Lower leg skin (tissue), 3 donors: ENCODE measurements around the gene RRAD.
"Not testable (repeated sequence)": the region's sequence is repeated elsewhere in the genome, so short reads cannot be mapped to it uniquely, and the experiment has no call there.

Experiments used
- CTCF ChIP-seq, 3 donors: fragments of 450-650 bp; IDR thresholded peaks; one replicate each; pipeline ENCODE4 v1.5.1; 2016; ENCODE audit warnings: antibody characterized with exemption in 3 of 3, mild to moderate bottlenecking in 3 of 3, moderate library complexity in 2 of 3
- POLR2A ChIP-seq, 2 donors: fragments of 450-650 bp; IDR thresholded peaks; one replicate each; pipeline ENCODE4 v1.6.1; 2016 to 2017; ENCODE audit warnings: antibody characterized with exemption in 2 of 2, mild to moderate bottlenecking in 1 of 2, moderate library complexity in 1 of 2

GRCh38 chr16:66944971-66945370 is 19.6 kb upstream of the RRAD start:
- not testable (repeated sequence) for TF ChIP-seq CTCF, POLR2A (IDR thresholded peaks at IDR 0.05)
